ENCODE data around the gene ALPP. TPM values are rescaled to one million over a fixed set of nuclear protein-coding genes. Genes with fewer than 3 reads are reported as not detected.

The ALPP gene
- total RNA-seq = not detected

DNA sequence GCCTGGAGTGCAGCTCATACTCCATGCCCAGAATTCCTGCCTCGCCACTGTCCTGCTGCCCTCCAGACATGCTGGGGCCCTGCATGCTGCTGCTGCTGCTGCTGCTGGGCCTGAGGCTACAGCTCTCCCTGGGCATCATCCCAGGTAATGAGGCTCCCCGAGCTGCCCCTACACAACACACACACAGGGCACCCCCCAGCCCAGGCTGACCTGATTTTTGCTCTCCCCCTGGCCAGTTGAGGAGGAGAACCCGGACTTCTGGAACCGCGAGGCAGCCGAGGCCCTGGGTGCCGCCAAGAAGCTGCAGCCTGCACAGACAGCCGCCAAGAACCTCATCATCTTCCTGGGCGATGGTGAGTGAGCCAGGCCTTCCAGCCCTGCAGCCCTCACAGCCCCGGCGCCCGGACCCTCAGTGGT, at the start of gene ALPP:
Gene ALPP, plus strand, starts transcription at position 17 of the 417 bp plus-strand sequence. Its CDS starts 52 bp downstream, at position 69.

DNA sequence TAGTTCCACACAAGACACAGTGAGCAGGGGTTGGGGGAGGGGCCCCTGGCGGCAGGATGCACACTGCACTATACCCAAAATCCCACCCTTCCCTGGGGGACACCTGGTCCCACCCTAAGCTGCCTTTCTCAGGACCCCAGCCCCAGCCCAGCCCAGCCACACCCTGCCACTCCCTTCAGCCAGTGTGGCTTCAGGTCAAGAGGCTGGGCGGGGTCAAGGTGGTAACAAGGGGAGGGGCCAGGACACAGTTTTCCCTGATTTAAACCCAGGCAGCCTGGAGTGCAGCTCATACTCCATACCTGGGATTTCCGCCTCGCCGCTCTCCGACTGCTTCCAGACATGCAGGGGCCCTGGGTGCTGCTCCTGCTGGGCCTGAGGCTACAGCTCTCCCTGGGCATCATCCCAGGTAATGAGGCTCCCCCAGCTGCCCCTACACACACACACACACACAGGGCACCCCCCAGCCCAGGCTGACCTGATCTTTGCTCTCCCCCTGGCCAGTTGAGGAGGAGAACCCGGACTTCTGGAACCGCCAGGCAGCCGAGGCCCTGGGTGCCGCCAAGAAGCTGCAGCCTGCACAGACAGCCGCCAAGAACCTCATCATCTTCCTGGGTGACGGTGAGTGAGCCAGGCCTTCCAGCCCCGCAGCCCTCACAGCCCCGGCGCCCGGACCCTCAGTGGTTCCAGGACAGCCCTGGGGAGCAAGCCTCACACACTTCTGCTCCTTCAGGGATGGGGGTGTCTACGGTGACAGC, 28.2 kb downstream of the ALPP start, which contains the start of gene ALPG:
Gene ALPG, plus strand, starts transcription at position 289 of the 755 bp plus-strand sequence. Its CDS starts 51 bp downstream, at position 340.

Small RNA genes within 50 kb of the gene (small RNA-seq; reads per million reads assigned to genes)
- gene AC068134.3 (ENCODE audit: low replicate concordance) (not detected), gene AC068134.4 (ENCODE audit: low replicate concordance) (not detected)

Other genes starting within 250 kb of the ALPP start
- not detected for gene ALPG, start 28.1 kb downstream of the ALPP start, total RNA-seq
- not detected for gene ALPI, start 77.4 kb downstream of the ALPP start, total RNA-seq
- gene ECEL1, start 109.1 kb downstream of the ALPP start, total RNA-seq = 8.1 TPM
- gene PRSS56, start 141.6 kb downstream of the ALPP start, total RNA-seq = 0.18 TPM
- gene CHRND, start 147.4 kb downstream of the ALPP start, total RNA-seq = 5.5 TPM
- 9.5 TPM for gene CHRNG, start 160.9 kb downstream of the ALPP start, total RNA-seq
- 7.3 TPM for gene TIGD1, start 171.8 kb downstream of the ALPP start, total RNA-seq
- gene EIF4E2, start 171.9 kb downstream of the ALPP start, total RNA-seq = 56.5 TPM